Body of pancreas (tissue), 4 donors: ENCODE data around the gene CSNK1E. TPM values are rescaled to one million over a fixed set of nuclear protein-coding genes. Genes with fewer than 3 reads are reported as not detected.
A peak's percentile ranks its signal among the peaks of the same experiment; 100 is the strongest.
"Not testable (repeated sequence)": the region's sequence is repeated elsewhere in the genome, so short reads cannot be mapped to it uniquely, and the experiment has no call there.

Experiments
- ATAC-seq: fragments of 150-250 bp; one replicate; pipeline ENCODE4 v1.9.1; 2016
- DNase-seq, 4 donors: peaks; one replicate each; pipeline ENCODE4 v3.0.0-alpha.2; 2019
- H3K27ac ChIP-seq, 4 donors: fragments of 200-600 bp; sonication (generic); 1 replicate in 3 of 4; 2 replicates in 1 of 4; pipeline versions ENCODE4 v1.5.1 to v1.6.1; 2016 to 2019; ENCODE audit warnings: mild to moderate bottlenecking in 1 of 4, mixed read lengths in 1 of 4, moderate library complexity in 1 of 4
- H3K27me3 ChIP-seq, 2 donors: fragments of 200-600 bp; sonication (generic); one replicate each; pipeline ENCODE4 v1.6.0; 2016; ENCODE audit warnings: mild to moderate bottlenecking in 1 of 2
- H3K36me3 ChIP-seq, 2 donors: fragments of 200-600 bp; sonication (generic); replicated peaks in 1 of 2; 2 replicates each; pipeline ENCODE4 v1.5.1; 2016; ENCODE audit warnings: low read depth in 2 of 2; ENCODE audit not compliant: insufficient read depth in 1 of 2
- H3K4me1 ChIP-seq: fragments of 200-600 bp; sonication (generic); one replicate; pipeline ENCODE4 v1.6.0; 2016
- H3K4me3 ChIP-seq, 2 donors: fragments of 200-600 bp; sonication (generic); 1 replicate in 1 of 2; 2 replicates in 1 of 2; pipeline ENCODE4 v1.5.1; 2016 to 2019
- H3K9me3 ChIP-seq, 3 donors: fragments of 200-600 bp; sonication (generic); 1 replicate in 2 of 3; 2 replicates in 1 of 3; pipeline ENCODE4 v1.5.1; 2016
- POLR2A ChIP-seq, 3 donors: fragments of 450-650 bp; IDR thresholded peaks; one replicate each; pipeline ENCODE4 v1.6.1; 2016; ENCODE audit warnings: antibody characterized with exemption in 3 of 3, mild to moderate bottlenecking in 2 of 3
- WGBS, 2 donors: methylation state at CpG; one replicate each; pipeline ENCODE4 v1.1.5; 2017; 5-methylcytosine and 5-hydroxymethylcytosine counted together
- intact Hi-C: fragments of 100-400 bp; cut with DNase I; formaldehyde crosslinking; loops from one replicate; pipeline ENCODE4 v1.15.1; 2023
- total RNA-seq, 2 donors: library from RNA; depleted of rRNA; stranded (reverse); fragments of >200 nt; gene quantifications; one replicate each; pipeline ENCODE4 v1.1.0, GENCODE V29; 2016
- TF ChIP-seq, protein P1 (sequence below), 7 experiments: fragments of 450-650 bp in 4 of 7; fragments of 200-600 bp in 3 of 7; sonication (generic) in 3 of 7; IDR thresholded peaks; one replicate each; pipeline ENCODE4 v1.5.1; 2016 to 2019; ENCODE audit warnings: antibody characterized with exemption in 7 of 7

Gene CSNK1E
- total RNA-seq, 2 donors from 2014 or later = 63.3 to 172 TPM

DNA sequence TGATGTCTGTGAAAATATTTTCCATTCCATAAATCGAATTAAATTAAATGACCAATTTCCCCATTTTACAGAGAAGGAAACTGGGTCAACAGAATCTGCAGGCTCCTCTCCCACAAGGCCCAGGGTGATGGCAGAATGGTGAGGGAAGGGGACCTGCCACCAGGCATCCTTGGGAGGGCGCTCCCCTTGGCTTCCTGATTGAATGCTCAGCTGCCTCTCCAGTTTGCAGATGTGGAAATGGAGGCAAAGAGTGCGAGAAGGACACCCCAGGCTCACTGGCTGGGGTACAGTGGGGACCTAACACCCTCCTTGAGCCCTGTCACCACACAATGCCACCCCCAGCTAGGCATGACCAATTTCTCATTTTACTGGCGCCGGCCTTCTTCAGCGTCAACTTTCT, 28.5 kb upstream of the CSNK1E start:
- Histone ChIP-seq H3K27me3 (no peaks in the 10 kb centered on the region), H3K9me3 (no peaks in the 10 kb centered on the region), H3K4me1 (no peaks in the 10 kb centered on the region), H3K27ac (no peak overlapping the region), H3K4me3 (no peak overlapping the region), H3K36me3 (no peaks in the 10 kb centered on the region)
- WGBS, 2 donors = 82 to 89% methylated on average over 6 of the region's 6 CpGs
- intact Hi-C loops = no loop called here
- TF ChIP-seq POLR2A (IDR thresholded peaks at IDR 0.05) = no peak
- TF ChIP-seq, protein P1, sequence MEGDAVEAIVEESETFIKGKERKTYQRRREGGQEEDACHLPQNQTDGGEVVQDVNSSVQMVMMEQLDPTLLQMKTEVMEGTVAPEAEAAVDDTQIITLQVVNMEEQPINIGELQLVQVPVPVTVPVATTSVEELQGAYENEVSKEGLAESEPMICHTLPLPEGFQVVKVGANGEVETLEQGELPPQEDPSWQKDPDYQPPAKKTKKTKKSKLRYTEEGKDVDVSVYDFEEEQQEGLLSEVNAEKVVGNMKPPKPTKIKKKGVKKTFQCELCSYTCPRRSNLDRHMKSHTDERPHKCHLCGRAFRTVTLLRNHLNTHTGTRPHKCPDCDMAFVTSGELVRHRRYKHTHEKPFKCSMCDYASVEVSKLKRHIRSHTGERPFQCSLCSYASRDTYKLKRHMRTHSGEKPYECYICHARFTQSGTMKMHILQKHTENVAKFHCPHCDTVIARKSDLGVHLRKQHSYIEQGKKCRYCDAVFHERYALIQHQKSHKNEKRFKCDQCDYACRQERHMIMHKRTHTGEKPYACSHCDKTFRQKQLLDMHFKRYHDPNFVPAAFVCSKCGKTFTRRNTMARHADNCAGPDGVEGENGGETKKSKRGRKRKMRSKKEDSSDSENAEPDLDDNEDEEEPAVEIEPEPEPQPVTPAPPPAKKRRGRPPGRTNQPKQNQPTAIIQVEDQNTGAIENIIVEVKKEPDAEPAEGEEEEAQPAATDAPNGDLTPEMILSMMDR (IDR thresholded peaks at IDR 0.05) = no peak
- ATAC-seq (no peak), DNase-seq (peak in 1 of 4 donors; percentile 4)

DNA sequence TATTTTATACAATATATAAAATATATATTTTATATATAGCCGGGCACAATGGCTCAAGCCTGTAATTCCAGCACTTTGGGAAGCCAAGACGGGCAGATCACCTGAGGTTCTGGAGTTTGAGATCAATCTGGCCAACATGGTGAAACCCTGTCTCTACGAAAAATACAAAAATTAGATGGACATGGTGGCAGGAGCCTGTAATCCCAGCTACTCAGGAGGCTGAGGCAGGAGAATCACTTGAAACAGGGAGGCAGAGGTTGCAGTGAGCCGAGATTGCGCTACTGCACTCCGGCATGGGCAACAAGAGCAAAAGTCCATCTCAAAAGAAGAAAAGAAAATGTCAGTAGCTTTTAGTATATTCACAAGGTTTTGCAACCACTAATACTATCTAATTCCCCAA, 22.7 kb upstream of the CSNK1E start:
- H3K4me3 ChIP-seq, DNase-seq, ATAC-seq, H3K9me3 ChIP-seq, H3K27me3 ChIP-seq, H3K27ac ChIP-seq, H3K36me3 ChIP-seq, intact Hi-C loops, H3K4me1 ChIP-seq: not testable (repeated sequence)
- 83 to 84% methylated on average over 6 of the region's 6 CpGs for WGBS, 2 donors

- ATAC-seq = no peak
- intact Hi-C loops = no loop called here
- 88% methylated on average over 4 of the region's 4 CpGs for WGBS, 2 donors
- no peak for TF ChIP-seq POLR2A (IDR thresholded peaks at IDR 0.05)
- TF ChIP-seq, protein P1 (IDR thresholded peaks at IDR 0.05) = no peak
- Histone ChIP-seq H3K27ac (no peak overlapping the region), H3K4me3 (no peak overlapping the region), H3K36me3 (no peaks in the 10 kb centered on the region), H3K4me1 (peaks cover 10% of the 10 kb centered on the region), H3K9me3 (no peaks in the 10 kb centered on the region), H3K27me3 (no peaks in the 10 kb centered on the region)
- peak in 1 of 4 donors; percentile 4 for DNase-seq
These were observed 21.6 kb upstream of the CSNK1E start for GRCh38 chr22:38338772-38339379.

- DNase-seq (no peak), ATAC-seq (no peak)
- peaks cover 10% of the 10 kb centered on the region for H3K4me1 ChIP-seq
- WGBS, 2 donors = 23 to 25% methylated on average over 9 of the region's 9 CpGs
- H3K4me3 ChIP-seq = no peak overlapping the region
- intact Hi-C loops = no loop called here
- TF ChIP-seq POLR2A (IDR thresholded peaks at IDR 0.05) = no peak
- TF ChIP-seq, protein P1 (IDR thresholded peaks at IDR 0.05) = no peak
- H3K9me3 ChIP-seq = no peaks in the 10 kb centered on the region
- H3K36me3 ChIP-seq = no peaks in the 10 kb centered on the region
- H3K27ac ChIP-seq = no peak overlapping the region
- no peaks in the 10 kb centered on the region for H3K27me3 ChIP-seq
These were observed 19.5 kb upstream of the CSNK1E start for GRCh38 chr22:38336699-38337098.

- H3K27me3 ChIP-seq = no peaks in the 10 kb centered on the region
- no peaks in the 10 kb centered on the region for H3K36me3 ChIP-seq
- peaks cover 10% of the 10 kb centered on the region for H3K4me1 ChIP-seq
- no peak for TF ChIP-seq POLR2A (IDR thresholded peaks at IDR 0.05)
- TF ChIP-seq, protein P1 (IDR thresholded peaks at IDR 0.05) = no peak
- 85 to 90% methylated on average over 3 of the region's 3 CpGs for WGBS, 2 donors
- H3K9me3 ChIP-seq = no peaks in the 10 kb centered on the region
- H3K4me3 ChIP-seq = no peak overlapping the region
- ATAC-seq = no peak
- no peak overlapping the region for H3K27ac ChIP-seq
- intact Hi-C loops = no loop called here
- no peak for DNase-seq
These were observed 17.8 kb upstream of the CSNK1E start for GRCh38 chr22:38335077-38335476.
